Eye (tissue), 1 donor: Measurements from ENCODE around the gene PRF1.
"Not testable (repeated sequence)": the region's sequence is repeated elsewhere in the genome, so short reads cannot be mapped to it uniquely, and the experiment has no call there.

Source experiments
- DNase-seq: peaks from one replicate; pipeline ENCODE4 v3.0.0-alpha.2; 2015

Gene PRF1

DNA sequence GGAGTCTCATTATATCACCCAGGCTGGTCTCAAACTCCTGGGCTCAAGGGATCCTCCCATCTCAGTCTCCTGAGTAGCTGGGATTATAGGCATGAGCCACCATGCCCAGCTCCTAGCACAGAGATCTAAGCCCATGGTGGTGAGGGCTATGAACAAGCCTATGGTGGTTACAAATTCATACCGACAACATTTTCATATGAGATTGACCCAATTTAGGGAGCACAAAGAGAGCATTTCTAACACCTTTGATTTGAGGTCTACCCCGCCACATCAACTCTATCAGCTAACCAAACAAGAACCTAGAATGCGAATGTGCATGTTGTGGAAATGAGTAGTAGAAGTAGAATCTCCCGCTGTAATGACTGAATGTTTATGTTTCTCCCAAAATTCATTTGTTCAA, 14.2 kb upstream of the PRF1 start:
- DNase-seq: no peak

DNA sequence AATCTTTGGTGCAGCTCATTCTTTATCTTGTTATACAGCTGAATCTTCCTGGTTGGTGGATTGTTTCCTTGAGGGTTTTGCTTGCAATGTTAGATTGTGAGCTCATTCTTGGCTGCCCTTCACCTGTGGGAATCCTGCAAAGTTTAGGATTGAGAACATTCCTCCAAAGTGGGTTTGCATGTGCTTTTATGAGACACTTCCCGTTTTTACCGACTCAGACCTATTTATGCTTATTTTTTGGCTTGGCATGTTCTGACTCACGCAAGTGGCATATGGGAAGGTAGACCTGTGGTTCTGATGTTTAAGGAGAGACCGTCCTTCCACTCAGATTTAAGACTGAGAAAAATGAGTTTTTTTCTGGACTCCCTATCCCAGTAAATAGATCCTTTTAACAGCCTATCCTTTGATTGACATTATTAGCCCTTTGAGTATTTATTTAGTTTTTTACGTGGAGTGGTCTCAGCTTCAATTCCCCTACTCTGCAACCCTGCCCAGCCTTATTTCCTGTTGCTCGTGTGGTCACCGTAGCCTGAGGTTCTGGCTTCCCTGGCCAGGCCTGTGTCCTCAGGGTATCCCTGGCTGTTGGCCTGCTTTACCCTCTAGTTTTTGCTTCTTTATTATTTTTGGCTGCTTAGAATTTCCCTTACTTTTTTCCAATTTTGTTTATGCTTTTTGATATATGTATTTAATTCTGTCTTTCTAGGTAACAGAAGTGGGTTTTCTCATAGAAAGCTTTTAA, 13.4 kb upstream of the PRF1 start:
- no peak for DNase-seq

DNA sequence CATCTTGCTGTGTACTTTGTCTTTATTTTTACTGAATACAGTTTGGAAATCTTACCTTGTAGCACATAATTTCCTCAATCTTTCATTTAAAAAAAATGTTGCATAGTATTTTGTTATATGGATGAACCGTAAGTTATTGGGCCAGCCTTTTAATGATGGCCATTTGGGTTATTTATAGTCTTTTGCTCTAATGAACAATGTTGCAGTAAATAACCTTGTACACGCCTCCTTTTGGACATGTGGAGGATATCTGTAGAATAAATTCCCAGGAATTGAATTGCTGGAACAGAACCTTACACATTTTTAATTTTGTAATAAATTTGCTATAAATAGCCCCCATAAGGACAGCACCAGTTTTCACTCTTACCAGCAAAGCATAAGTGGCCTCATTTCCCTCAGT, 12.7 kb upstream of the PRF1 start:
- DNase-seq: no peak

DNA sequence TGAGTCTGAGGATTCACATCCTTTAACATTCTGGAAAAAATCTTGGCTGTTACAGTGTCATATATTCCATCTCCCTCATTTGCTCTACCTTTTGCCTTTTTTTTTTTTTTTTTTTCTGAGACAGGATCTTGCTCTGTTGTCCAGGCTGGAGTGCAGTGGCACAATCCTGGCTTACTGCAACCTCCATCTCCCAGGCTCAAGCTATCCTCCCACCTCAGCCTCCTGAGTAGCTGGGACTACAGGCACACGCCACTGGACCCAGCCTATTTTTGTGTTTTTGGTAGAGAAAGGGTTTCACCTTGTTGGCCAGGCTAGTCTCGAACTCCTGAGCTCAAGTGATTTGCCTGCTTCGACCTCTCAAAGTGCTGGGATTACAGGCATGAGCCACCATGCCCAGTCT, 11.8 kb upstream of the PRF1 start:
- not testable (repeated sequence) for DNase-seq

DNA sequence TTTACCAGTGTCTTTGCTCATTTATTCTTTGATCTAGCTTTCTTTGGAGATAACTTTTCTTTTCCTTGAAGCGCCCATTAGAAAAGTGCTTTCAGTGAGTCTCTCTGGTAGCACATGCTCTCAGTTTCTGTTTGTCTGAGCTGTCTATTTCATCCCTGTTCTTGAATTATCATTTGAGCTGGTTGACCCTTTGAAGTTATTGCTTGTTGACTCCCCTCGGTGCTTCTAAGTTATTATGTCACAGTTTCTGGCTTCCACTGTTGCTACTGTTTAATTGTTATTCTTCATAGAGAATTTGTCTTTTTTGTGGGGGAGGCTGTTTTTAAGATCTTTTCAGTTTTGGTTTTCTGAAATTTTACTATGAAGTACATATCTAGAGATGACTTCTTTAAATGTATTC, 11.4 kb upstream of the PRF1 start:
- DNase-seq: no peak

DNA sequence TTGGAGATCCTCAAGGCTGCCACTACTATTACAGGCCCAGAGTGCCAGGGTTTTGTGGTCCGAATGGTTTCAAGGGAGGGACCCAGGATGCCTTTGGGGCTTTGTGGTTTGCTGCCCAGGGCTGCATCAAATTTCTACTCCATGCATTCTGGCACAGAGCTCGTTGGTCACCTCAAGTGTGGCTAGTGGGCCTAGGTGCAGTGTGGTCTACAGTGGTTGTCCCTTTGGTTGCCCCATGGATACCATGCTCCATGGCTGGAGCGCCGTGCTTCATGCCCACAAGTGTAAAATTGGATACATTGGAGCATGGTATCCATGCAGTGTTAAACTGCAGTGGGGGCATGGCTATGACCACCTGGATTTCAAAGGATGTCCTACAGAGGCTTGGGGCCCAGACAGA, 5.4 kb upstream of the PRF1 start:
- no peak for DNase-seq

DNA sequence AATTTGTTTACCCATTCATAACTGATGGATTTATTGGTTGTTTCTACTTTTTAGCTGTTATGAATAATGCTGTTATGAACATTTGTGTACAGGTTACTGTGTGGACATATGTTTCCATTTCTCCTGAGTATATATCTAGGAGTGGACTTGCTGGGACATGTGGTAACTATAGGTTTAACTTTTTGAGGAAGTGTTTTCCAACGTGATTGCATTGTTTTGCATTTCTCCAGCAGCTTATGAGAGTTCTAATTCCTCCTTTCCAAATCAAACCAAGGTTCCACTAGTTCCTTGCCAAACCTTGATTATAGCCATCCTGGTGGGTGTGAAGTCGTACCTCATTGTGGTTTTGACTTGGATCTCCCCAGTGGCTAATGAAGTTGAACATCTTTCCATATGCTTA, 2.6 kb upstream of the PRF1 start:
- no peak for DNase-seq

DNA sequence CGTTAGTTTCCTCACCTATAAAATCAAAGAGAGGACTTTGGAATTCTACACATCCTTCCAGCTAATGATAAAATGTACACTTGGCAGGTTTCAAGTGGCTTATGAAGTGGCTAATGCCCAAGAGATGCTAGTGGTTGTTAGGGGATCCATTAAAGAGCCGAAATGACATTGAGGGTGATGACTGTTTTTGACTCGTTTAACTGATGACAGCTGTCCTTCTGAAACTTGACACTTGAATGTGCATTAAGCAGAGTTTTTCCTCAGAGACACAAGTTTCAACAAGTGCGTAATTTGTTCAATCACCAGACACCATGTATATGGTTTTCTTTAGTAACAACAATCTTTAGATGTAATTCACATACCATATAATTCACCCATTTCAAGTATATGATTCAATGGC, 1.6 kb upstream of the PRF1 start:
- DNase-seq: no peak

DNA sequence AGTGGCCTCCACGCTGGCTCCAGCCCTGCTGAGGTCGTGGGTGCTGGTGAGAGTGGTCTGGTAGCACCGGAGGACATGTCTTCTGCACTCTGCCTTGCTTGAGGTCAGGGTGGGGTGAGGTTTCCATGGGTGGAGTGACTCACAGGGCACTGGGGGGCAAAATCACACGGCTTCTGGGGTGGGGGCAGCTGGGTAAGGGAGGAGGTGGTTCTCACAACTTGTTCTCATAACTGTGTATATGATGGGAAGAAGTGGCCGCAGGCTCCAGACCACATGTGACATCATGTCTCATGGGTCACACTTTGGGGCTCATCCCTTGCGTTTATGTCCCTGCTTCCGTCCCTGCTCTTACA, 884 bp upstream of the PRF1 start:
- no peak for DNase-seq

DNA sequence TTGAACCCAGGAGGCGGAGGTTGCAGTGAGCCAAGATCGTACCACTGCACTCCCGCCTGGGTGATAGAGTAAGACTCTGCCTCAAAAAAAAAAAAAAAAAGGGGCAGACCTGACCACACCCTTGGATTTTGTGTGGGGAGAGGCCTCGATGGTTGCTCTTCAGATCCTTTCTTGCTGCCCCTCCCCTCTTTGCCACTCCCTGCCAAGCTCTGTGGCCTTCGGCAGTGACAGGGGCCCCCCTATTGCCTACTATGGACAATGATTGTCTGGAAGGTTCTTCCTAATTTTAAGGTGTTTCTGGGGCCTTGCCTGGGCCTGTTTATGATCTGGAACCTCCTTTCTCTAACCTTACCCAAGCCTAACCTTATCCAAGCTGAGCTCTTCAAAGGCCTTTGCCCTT, 795 bp downstream of the PRF1 start:
- DNase-seq: no peak

DNA sequence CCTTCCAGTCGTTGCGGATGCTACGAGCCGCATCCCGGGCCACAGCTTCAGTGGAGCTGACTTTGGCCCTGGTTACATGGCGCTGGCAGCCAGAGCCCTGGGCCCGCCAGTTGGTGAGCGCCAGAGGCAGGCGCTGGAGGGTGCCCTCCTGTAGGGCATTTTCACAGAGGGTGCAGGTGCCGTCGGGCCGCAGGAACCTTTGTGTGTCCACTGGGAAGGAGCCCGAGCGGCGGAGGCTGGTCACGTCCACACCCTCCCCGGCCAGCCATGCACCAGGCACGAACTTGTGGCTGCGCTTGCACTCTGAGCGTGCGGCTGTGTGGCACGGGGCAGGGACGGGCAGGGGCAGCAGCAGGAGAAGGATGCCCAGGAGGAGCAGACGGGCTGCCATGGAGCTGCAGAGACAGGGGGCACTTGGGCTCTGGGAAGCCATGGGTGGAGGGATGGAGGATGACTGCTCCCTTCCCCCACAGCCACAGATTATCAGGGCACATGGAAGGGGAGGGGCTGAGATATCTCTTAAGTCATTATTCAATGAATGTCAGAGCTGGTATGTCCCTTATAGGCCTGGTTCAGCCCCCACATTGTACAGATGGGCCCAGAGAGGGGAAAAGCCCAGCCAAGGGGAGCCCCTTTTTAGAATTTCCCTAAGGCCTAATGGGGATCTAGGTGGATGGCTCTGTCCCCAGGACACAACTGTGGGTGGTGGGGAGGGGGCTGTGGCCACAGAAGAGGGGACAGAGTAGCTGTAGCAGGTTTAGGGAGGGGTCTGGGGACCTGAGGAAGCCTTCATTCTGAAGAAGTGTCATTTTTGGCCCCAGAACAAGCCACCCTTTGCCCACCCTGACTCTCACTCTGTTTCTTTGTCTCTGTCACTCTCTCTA, 1.8 kb downstream of the PRF1 start:
- DNase-seq: no peak

DNA sequence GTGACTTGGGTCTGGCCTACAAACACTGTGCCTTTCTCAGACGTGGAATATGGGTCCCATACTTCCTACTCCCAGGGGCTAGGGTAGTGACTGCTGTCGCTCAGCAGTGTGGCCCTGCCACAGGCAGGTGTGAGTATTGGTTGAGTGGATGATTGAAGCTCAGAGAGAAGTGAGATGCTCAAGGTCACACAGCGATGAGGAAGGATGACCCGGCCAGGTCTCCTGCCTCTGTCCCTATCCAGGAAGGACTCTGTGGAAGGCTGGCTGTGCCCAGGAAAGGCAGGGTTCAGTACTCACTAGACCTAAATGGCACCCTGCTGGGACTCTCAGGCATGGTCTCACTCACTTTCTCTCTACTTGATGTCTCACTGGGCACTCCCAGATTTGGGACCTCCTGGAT, 2.8 kb downstream of the PRF1 start:
- DNase-seq: no peak

DNA sequence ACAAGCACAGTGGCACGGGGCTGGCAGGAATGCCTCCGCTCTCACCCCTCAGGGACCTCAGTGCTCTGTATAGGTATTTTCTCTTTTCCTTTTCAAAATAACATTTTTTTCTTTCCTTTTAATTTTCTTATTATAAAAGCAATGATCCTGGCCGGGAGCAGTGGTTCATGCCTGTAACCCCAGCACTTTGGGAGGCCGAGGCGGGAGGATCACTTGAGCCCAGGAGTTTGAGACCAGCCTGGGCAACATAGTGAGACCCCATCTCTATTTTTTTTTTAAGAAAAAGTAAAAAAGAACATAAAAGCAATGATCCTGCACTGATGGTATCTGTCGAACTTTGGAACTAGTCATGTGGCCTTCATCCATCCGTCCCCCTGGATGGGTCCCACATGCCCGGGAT, 3.2 kb downstream of the PRF1 start:
- DNase-seq: no peak

DNA sequence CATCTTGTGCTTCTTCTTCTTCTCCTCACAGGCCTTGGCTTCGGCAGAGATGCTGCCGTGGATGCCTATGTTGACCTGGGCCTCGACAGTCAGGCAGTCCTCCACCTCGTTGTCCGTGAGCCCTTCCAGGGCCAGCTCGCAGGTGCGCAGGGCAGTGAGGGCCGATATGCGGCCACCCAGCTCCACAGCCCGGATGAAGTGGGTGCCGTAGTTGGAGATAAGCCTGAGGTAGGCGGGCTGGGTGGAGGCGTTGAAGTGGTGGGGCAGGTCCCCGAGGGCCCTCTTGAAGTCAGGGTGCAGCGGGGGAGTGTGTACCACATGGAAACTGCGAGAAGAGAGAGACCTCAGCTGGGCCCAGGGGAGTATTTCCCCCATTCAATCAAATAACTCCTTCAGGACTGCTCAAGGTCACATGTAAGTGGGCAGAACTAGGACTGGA, 3.7 kb downstream of the PRF1 start:
- no peak for DNase-seq

DNA sequence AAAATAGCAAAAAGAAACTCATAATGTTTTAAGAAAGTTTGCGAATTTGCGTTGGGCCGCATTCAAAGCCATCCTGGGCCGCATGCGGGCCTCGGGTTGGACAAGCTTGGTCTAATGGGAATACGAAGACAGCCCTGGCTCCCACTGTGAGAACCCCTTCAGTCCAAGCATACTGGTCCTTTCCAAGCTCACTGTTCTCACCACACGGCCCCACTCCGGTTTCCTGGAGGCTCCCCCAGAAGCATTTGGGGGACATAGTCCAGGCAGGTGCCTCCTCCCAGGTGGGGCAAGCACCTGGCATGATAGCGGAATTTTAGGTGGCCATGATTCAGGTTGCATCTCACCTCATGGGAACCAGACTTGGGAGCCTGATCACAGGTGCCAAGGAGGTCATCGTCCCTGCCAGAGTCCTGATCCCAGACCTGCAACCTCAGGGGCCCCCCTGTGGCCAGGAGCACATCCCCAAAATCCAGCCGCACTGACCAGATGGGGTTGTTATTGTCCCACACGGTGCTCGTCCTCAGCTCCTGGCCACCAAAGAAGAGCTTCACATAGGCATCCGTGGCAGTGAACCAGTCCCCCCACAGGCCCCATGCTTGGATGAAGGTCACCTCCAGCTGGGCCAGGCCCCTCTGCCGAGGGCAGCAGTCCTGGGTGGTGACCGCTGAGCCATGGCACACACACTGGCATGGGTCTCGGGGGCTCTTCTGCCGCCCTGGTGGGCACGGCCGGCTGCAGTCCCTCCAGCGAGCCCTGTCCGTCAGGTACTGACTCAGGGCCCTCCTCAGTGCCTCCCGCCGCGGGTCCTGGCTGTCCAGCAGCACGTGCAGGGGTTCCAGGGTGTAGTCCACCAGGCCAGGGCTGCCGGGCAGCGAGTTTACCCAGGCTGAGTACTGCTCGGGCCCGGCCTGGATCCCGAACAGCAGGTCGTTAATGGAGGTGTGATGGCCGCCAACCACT, 4.4 kb downstream of the PRF1 start:
- no peak for DNase-seq

DNA sequence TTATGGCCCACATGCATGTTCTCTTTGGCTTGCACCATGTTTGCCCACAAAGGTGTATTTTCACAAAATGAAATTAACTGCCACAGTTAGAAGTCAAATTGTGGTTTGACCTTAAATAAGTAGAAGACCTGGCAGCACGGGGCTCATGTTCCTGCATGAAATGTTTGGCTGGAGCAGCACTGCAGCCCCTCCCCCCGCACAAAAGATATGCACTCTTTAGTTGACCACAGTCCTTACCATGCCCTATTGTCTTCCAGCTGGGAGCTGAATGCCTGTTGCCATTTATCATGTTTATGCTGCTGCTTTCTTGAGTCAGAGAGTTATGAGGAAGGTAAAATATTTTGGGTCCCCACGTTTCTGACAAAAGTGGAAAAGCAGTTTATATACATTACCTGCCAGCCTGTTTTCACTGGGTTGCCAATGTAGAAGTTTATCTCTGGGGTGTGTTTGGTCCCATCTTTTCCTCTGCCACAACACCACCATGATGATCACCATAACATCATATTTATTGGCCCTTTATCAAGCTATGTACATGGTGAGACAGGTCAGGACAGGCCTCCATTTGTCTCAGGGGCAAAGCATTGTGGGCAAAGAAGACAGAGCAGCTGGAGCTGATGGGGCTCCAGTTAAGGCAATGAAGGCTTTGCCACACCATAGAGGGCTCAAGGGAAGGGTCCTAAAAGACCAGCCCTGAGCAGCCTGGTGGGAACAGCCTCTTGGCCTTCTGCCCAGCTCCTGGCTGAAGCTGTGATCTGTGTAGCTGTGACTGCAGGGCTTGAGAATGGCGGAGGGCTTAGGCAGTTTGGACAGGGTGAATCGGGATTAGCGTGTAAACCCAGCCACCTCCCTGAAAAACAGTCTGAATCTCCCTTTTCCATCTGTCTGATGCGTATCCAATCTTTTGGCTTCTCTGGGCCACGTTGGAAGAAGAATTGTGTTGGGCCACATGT, 5.4 kb downstream of the PRF1 start:
- DNase-seq: peak; percentile 37

DNA sequence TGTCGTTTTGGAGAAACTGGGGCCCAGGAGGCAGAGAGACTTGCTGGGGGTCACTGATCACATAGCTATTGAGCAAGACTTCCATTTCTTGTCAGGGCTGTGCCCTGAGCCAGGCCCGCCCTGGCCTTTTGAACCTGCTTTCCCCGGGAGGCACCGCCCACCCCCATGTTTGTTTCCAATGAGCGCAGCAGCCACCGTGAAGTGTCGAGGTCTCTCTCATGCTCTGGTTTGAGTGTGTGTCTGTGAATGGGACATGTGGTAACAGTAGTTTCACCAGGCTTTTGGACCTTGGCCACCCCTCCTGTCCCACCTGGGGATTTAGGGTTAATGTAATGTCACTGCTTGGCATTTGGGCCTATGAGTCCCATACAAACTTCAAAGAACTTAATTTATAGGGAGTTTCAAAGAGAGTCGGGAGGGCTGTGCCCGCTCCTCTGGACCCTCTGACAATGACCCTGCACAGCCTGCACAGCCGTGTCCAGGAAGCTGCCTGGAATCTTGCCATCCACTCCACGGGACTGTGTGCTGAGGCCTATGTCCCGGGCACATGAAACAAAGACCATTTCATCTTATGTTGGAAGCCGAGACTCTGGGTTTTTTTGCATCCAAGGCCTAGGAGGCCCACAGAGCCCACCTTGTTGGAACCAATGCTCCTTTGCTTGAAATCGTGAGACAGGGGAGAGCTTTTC, 6.3 kb downstream of the PRF1 start:
- DNase-seq: no peak

DNA sequence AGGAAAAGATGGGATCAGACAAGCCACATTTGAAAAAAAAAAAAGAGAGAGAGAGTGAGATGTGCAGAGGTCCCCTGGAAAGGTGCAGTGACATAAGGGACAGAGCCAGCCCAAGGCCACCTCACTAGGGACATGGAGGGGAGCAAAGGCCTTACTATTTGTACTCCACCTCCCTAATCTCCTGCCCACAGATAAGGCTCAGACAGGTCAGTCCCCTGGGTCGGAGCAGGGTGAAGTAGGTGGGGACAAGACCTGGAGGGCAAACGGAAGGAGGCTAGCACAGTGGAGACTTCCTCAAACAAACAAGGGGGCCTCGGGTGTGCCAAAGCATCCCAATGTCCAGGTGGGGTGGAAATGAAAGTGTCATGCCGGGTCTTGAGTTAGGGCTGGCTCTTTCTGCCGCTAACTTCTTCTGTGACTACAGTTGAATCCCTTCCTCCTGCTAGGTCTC, 7.0 kb downstream of the PRF1 start:
- DNase-seq: no peak

DNA sequence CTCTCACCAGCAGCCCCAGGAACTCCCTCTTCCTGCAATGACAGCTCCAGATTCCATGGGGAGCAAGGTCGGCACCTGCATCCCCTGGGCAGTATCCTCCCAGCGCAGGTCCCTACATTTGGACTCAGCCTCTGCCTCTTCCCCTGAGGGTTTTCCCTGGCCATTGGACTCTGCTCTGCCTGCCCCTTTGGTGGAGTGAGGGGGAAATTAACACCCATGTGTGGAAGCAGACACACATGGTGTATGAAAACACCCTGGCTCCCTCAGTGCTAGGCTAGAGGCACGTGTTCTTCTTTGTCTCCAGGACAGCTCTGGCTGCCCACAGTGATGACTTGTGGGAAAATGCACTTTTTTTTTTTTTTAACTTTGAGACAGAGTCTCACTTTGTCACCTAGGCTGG, 8.4 kb downstream of the PRF1 start:
- no peak for DNase-seq

DNA sequence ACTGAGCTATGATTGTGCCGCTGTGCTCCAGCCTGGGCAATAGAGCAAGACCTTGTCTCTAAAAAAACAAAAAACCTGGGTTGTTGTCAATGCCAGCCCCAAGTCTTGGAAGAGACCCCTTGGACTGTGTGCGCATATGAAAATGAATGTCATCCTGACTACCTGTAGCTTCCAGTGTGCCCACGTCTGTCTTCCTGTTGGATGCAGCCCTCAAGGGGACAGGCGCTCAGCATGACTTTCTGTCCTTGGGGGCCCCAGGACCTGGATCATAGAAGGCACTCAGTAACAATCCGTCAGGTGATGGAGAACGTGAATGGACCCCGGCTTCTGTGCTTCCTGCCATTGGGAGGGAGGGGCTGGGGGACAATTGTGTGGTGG, 9.0 kb downstream of the PRF1 start:
- DNase-seq: no peak

DNA sequence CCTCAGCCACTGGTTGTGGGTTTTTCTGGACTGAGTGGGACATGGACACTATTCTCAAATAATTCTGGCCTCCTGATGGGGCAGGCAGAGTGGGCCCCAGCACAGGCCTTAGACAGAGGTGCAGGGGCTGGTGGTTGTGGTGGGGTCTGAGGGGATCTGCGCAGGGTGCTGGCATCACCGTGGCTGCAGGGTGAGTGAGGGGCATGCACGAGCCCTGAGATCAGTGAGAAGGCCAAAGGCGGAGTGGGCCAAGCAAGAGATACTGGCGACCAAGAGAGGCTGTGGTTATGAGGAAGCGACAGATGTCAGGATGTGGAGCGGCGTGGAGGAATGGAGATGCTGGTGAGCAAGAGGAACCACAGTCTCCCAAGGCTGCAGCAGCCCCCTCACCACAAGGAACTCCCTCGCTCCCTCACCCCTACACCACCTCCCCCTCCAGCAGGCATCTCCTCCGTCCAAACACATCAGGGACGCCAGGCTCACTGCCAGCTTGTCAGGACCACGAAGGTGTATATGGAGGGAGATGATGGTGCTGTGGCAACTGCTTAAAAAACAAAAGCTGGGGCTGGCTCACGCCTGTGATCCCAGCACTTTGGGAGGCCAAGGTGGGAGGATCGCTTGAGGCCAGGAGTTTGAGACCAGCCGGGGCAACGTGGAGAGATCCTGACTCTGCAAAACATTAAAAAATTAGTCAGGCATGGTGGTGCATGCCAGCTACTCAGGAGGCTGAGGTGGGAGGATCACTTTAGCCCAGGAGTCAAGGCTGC, 9.6 kb downstream of the PRF1 start:
- DNase-seq: no peak
